K562 (cell line): ENCODE results near the gene CLEC1A.

Experiments used
- CBFA2T3 ChIP-seq: fragments of 450-650 bp; IDR thresholded peaks from 2 replicates; pipeline ENCODE4 v1.6.1; 2017
- MAZ ChIP-seq, 2 experiments: fragments of 450-650 bp in 1 of 2; sonication (generic) in 1 of 2; formaldehyde crosslinking; IDR thresholded peaks in 1 of 2; conservative IDR thresholded peaks in 1 of 2; 2 replicates each; pipeline versions ENCODE4 v1.4.0 to v1.5.0; 2020; ENCODE audit warnings: mild to moderate bottlenecking in 1 of 2, missing genetic modification reagents in 1 of 2
- NFIC ChIP-seq: fragments of 450-650 bp; IDR thresholded peaks from 2 replicates; pipeline ENCODE4 v1.6.1; 2017; ENCODE audit warnings: mild to moderate bottlenecking, inconsistent platforms
- NFXL1 ChIP-seq: fragments of 450-650 bp; formaldehyde crosslinking; IDR thresholded peaks from 2 replicates; pipeline ENCODE4 v1.4.0; 2021; ENCODE audit warnings: mild to moderate bottlenecking
- POLR2AphosphoS2 ChIP-seq: IDR thresholded peaks from 2 replicates; pipeline ENCODE4 v1.6.1; 2012; ENCODE audit warnings: low read length, improper control_type of control experiment
- POLR2AphosphoS5 ChIP-seq: IDR thresholded peaks from 2 replicates; pipeline ENCODE4 v1.6.1; 2011; ENCODE audit warnings: mild to moderate bottlenecking, low read depth, low read length, moderate library complexity; ENCODE audit not compliant: control insufficient read depth, insufficient read depth
- ZFP36 ChIP-seq: fragments of 150-350 bp; IDR thresholded peaks from 2 replicates; pipeline ENCODE4 v1.6.1; 2018; ENCODE audit warnings: low read length, low read depth; ENCODE audit not compliant: partially characterized antibody
- TF ChIP-seq, protein P1 (sequence below), 3 experiments: IDR thresholded peaks in 2 of 3; conservative IDR thresholded peaks in 1 of 3; 2 replicates each; pipeline ENCODE4 v1.5.1; 2011 to 2012; ENCODE audit warnings: low read length in 3 of 3, mild to moderate bottlenecking in 3 of 3, control low read depth in 2 of 3, improper control_type of control experiment in 1 of 3, inconsistent platforms in 1 of 3, low read depth in 1 of 3, mixed read lengths in 1 of 3, moderate library complexity in 1 of 3; ENCODE audit not compliant: insufficient read depth in 2 of 3

DNA sequence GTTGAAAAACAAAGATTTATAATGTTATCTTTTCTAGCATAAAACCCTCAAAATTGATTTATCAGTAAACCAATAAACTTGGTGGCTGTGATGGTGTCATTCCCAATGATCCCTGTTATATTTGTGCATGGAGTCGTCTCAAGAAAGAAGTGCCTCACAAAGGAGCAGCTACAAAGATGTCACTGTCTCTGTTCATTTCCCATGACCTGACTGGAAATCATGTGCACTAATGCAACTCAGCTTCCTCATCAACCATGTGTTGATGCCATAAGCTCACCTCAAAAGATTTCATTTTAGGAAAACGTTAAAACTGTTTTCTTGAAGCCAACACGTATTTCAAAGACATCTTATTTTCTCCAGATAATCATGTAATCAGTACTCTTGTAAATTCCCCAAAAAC, 28.8 kb downstream of the CLEC1A start:
- TF ChIP-seq NFXL1 (CRISPR knock-in tag) (no peak), NFIC (no peak), POLR2AphosphoS5 (no peak), CBFA2T3 (no peak), MAZ (CRISPR knock-in tag; conservative IDR thresholded peaks at IDR 0.05 in 1 of 2, IDR thresholded peaks at IDR 0.05 in 1 of 2) (no peak), ZFP36 (no peak), POLR2AphosphoS2 (no peak)
- TF ChIP-seq, protein P1, sequence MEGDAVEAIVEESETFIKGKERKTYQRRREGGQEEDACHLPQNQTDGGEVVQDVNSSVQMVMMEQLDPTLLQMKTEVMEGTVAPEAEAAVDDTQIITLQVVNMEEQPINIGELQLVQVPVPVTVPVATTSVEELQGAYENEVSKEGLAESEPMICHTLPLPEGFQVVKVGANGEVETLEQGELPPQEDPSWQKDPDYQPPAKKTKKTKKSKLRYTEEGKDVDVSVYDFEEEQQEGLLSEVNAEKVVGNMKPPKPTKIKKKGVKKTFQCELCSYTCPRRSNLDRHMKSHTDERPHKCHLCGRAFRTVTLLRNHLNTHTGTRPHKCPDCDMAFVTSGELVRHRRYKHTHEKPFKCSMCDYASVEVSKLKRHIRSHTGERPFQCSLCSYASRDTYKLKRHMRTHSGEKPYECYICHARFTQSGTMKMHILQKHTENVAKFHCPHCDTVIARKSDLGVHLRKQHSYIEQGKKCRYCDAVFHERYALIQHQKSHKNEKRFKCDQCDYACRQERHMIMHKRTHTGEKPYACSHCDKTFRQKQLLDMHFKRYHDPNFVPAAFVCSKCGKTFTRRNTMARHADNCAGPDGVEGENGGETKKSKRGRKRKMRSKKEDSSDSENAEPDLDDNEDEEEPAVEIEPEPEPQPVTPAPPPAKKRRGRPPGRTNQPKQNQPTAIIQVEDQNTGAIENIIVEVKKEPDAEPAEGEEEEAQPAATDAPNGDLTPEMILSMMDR (IDR thresholded peaks at IDR 0.05 in 2 of 3, conservative IDR thresholded peaks at IDR 0.05 in 1 of 3; ENCODE audit: insufficient read depth in 2 of 3, low read depth in 1 of 3, low read length in 3 of 3), result no peak
